Upper lobe of left lung (tissue), 4 donors: ENCODE results near the gene TRA2B.

Experiments used
- POLR2A ChIP-seq, 4 donors: fragments of 450-650 bp; IDR thresholded peaks; one replicate each; pipeline ENCODE4 v1.5.1; 2016 to 2017; ENCODE audit warnings: antibody characterized with exemption in 4 of 4, mild to moderate bottlenecking in 2 of 4
- POLR2AphosphoS5 ChIP-seq, 2 donors: sonication (generic); formaldehyde crosslinking; IDR thresholded peaks; one replicate each; pipeline ENCODE4 v1.5.1; 2017; ENCODE audit warnings: antibody characterized with exemption in 2 of 2
- TF ChIP-seq, protein P1 (sequence below), 6 experiments: fragments of 450-650 bp in 4 of 6; fragments of 200-600 bp in 2 of 6; sonication (generic) in 2 of 6; IDR thresholded peaks; one replicate each; pipeline ENCODE4 v1.5.1; 2016 to 2019; ENCODE audit warnings: antibody characterized with exemption in 6 of 6

DNA sequence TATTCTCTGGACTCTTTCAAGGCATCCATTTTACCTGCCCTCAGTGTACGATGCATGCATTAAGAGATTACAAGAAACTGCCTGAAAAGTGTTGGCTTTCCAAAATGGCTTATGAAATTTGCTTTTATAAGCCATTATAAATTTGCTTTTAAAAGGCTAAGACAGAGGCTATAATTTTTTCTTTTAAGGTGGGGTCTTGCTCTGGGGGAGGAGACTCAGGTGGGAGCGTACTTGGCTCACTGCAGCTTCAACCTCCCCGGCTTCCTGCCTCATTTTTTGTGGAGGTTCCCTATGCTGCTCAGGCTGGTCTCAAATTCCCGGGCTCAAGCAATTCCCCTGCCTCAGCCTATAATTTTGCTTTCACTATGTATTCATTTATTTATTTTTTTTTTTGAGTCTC, 17.6 kb downstream of the TRA2B start:
- TF ChIP-seq, protein P1, sequence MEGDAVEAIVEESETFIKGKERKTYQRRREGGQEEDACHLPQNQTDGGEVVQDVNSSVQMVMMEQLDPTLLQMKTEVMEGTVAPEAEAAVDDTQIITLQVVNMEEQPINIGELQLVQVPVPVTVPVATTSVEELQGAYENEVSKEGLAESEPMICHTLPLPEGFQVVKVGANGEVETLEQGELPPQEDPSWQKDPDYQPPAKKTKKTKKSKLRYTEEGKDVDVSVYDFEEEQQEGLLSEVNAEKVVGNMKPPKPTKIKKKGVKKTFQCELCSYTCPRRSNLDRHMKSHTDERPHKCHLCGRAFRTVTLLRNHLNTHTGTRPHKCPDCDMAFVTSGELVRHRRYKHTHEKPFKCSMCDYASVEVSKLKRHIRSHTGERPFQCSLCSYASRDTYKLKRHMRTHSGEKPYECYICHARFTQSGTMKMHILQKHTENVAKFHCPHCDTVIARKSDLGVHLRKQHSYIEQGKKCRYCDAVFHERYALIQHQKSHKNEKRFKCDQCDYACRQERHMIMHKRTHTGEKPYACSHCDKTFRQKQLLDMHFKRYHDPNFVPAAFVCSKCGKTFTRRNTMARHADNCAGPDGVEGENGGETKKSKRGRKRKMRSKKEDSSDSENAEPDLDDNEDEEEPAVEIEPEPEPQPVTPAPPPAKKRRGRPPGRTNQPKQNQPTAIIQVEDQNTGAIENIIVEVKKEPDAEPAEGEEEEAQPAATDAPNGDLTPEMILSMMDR (IDR thresholded peaks at IDR 0.05), result no peak
- no peak for TF ChIP-seq POLR2AphosphoS5 (IDR thresholded peaks at IDR 0.05)
- TF ChIP-seq POLR2A (IDR thresholded peaks at IDR 0.05), result no peak
